HepG2 (cell line): ENCODE data around the gene INF2. TPM values are rescaled to one million over a fixed set of nuclear protein-coding genes. Genes with fewer than 3 reads are reported as not detected.

Experiments
- JUNB ChIP-seq: sonication (generic); formaldehyde crosslinking; IDR thresholded peaks from 2 replicates; pipeline ENCODE4 v1.8.0; 2022; ENCODE audit warnings: missing genetic modification reagents, mild to moderate bottlenecking, borderline replicate concordance
- RCOR2 ChIP-seq: IDR thresholded peaks from 2 replicates; pipeline ENCODE4 v1.6.1; 2016; ENCODE audit warnings: missing biosample characterization, missing genetic modification reagents
- SAP130 ChIP-seq: IDR thresholded peaks from 2 replicates; pipeline ENCODE4 v1.6.1; 2016; ENCODE audit warnings: low read depth
- ZMYM2 ChIP-seq: sonication (generic); formaldehyde crosslinking; IDR thresholded peaks from 2 replicates; pipeline ENCODE4 v1.8.0; 2022; ENCODE audit warnings: mild to moderate bottlenecking, missing genetic modification reagents
- ZNF232 ChIP-seq: sonication (generic); formaldehyde crosslinking; IDR thresholded peaks from 2 replicates; pipeline ENCODE4 v1.4.0; 2020; ENCODE audit warnings: missing genetic modification reagents, borderline replicate concordance
- ZNF713 ChIP-seq: sonication (generic); formaldehyde crosslinking; IDR thresholded peaks from 2 replicates; pipeline ENCODE4 v1.4.0; 2020; ENCODE audit warnings: mild to moderate bottlenecking, missing genetic modification reagents
- ZNF773 ChIP-seq: sonication (generic); formaldehyde crosslinking; IDR thresholded peaks from 2 replicates; pipeline ENCODE4 v1.4.0; 2020; ENCODE audit warnings: missing genetic modification reagents, borderline replicate concordance
- ZSCAN5A ChIP-seq: sonication (generic); formaldehyde crosslinking; IDR thresholded peaks from 2 replicates; pipeline ENCODE4 v1.8.0; 2022; ENCODE audit warnings: mild to moderate bottlenecking, missing genetic modification reagents, borderline replicate concordance
- polyA plus RNA-seq, 8 experiments: library from polyadenylated mRNA; depleted of rRNA in 3 of 8; stranded (reverse) in 7 of 8; unstranded in 1 of 8; fragments of >200 nt; fragmentation: Illumina TruSeq in 4 of 8; extraction: Trizol in 4 of 8; gene quantifications; 2 replicates each; pipeline versions ENCODE4 v1.2.1 to v1.2.3, GENCODE V29; 2011 to 2016; ENCODE audit warnings: low read depth in 4 of 8, missing spikeins in 1 of 8, mixed read lengths in 1 of 8; ENCODE audit not compliant: insufficient read depth in 1 of 8
- total RNA-seq, 5 experiments: library from RNA; depleted of rRNA; stranded (reverse); fragments of >200 nt; fragmentation: Illumina TruSeq; extraction: Trizol; gene quantifications; 2 replicates each; pipeline ENCODE4 v1.2.3, GENCODE V29; 2016; ENCODE audit warnings: low read depth in 1 of 5
- TF ChIP-seq, protein P1 (sequence below), 2 experiments: fragments of 450-650 bp in 1 of 2; sonication (generic) in 1 of 2; formaldehyde crosslinking in 1 of 2; IDR thresholded peaks; 2 replicates each; pipeline versions ENCODE4 v1.6.1 to v1.8.0; 2016 to 2022; ENCODE audit warnings: antibody characterized with exemption in 1 of 2, mild to moderate bottlenecking in 1 of 2, missing genetic modification reagents in 1 of 2
- TF ChIP-seq, protein P2 (sequence below): sonication (generic); formaldehyde crosslinking; conservative IDR thresholded peaks from 2 replicates; pipeline ENCODE4 v1.8.0; 2022; ENCODE audit warnings: missing genetic modification reagents
- TF ChIP-seq, protein P3 (sequence below): IDR thresholded peaks from 2 replicates; pipeline ENCODE4 v1.6.1; 2016; ENCODE audit warnings: missing compliant biosample characterization, missing genetic modification reagents, borderline replicate concordance
- TF ChIP-seq, protein P4 (sequence below): sonication (generic); formaldehyde crosslinking; IDR thresholded peaks from 2 replicates; pipeline ENCODE4 v1.5.1; 2020; ENCODE audit warnings: mild to moderate bottlenecking, missing genetic modification reagents, moderate library complexity

INF2 gene
- total and polyA plus RNA-seq, 2 of the 13 experiments (the other 11 are each of a cell fraction or from before 2014, with no cell fraction given), result 16.4 to 26.4 TPM

- TF ChIP-seq, protein P1, sequence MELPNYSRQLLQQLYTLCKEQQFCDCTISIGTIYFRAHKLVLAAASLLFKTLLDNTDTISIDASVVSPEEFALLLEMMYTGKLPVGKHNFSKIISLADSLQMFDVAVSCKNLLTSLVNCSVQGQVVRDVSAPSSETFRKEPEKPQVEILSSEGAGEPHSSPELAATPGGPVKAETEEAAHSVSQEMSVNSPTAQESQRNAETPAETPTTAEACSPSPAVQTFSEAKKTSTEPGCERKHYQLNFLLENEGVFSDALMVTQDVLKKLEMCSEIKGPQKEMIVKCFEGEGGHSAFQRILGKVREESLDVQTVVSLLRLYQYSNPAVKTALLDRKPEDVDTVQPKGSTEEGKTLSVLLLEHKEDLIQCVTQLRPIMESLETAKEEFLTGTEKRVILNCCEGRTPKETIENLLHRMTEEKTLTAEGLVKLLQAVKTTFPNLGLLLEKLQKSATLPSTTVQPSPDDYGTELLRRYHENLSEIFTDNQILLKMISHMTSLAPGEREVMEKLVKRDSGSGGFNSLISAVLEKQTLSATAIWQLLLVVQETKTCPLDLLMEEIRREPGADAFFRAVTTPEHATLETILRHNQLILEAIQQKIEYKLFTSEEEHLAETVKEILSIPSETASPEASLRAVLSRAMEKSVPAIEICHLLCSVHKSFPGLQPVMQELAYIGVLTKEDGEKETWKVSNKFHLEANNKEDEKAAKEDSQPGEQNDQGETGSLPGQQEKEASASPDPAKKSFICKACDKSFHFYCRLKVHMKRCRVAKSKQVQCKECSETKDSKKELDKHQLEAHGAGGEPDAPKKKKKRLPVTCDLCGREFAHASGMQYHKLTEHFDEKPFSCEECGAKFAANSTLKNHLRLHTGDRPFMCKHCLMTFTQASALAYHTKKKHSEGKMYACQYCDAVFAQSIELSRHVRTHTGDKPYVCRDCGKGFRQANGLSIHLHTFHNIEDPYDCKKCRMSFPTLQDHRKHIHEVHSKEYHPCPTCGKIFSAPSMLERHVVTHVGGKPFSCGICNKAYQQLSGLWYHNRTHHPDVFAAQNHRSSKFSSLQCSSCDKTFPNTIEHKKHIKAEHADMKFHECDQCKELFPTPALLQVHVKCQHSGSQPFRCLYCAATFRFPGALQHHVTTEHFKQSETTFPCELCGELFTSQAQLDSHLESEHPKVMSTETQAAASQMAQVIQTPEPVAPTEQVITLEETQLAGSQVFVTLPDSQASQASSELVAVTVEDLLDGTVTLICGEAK (IDR thresholded peaks at IDR 0.05), result no peak
- TF ChIP-seq, protein P1 (CRISPR knock-in tag; IDR thresholded peaks at IDR 0.05), result peak; percentile 15; the same call in 1 of the 2 replicates
- TF ChIP-seq ZNF713 (CRISPR knock-in tag), result no peak
- TF ChIP-seq SAP130 (CRISPR knock-in tag), result peak; percentile 80
- no peak for TF ChIP-seq RCOR2 (CRISPR knock-in tag)
- TF ChIP-seq, protein P2, sequence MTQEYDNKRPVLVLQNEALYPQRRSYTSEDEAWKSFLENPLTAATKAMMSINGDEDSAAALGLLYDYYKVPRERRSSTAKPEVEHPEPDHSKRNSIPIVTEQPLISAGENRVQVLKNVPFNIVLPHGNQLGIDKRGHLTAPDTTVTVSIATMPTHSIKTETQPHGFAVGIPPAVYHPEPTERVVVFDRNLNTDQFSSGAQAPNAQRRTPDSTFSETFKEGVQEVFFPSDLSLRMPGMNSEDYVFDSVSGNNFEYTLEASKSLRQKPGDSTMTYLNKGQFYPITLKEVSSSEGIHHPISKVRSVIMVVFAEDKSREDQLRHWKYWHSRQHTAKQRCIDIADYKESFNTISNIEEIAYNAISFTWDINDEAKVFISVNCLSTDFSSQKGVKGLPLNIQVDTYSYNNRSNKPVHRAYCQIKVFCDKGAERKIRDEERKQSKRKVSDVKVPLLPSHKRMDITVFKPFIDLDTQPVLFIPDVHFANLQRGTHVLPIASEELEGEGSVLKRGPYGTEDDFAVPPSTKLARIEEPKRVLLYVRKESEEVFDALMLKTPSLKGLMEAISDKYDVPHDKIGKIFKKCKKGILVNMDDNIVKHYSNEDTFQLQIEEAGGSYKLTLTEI, result no peak
- TF ChIP-seq JUNB (CRISPR knock-in tag), result no peak
- TF ChIP-seq ZNF232 (CRISPR knock-in tag), result no peak
- TF ChIP-seq ZSCAN5A (CRISPR knock-in tag), result peak; percentile 71; the same call in 1 of the 2 replicates
- TF ChIP-seq, protein P3, sequence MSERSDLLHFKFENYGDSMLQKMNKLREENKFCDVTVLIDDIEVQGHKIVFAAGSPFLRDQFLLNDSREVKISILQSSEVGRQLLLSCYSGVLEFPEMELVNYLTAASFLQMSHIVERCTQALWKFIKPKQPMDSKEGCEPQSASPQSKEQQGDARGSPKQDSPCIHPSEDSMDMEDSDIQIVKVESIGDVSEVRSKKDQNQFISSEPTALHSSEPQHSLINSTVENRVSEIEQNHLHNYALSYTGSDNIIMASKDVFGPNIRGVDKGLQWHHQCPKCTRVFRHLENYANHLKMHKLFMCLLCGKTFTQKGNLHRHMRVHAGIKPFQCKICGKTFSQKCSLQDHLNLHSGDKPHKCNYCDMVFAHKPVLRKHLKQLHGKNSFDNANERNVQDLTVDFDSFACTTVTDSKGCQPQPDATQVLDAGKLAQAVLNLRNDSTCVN (CRISPR knock-in tag), result 0 out of 2 replicates have a peak, but pooled peaks have one; percentile 5
- no peak; the same call in 1 of the 2 replicates for TF ChIP-seq ZMYM2
- TF ChIP-seq ZNF773, result no peak
- TF ChIP-seq, protein P4, sequence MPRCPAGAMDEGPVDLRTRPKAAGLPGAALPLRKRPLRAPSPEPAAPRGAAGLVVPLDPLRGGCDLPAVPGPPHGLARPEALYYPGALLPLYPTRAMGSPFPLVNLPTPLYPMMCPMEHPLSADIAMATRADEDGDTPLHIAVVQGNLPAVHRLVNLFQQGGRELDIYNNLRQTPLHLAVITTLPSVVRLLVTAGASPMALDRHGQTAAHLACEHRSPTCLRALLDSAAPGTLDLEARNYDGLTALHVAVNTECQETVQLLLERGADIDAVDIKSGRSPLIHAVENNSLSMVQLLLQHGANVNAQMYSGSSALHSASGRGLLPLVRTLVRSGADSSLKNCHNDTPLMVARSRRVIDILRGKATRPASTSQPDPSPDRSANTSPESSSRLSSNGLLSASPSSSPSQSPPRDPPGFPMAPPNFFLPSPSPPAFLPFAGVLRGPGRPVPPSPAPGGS (CRISPR knock-in tag), result peak; percentile 15; the same call in 1 of the 2 replicates
These were observed 23.5 kb upstream of the INF2 start (continued) for GRCh38 chr14:104665657-104666522.
